ENCODE data around the gene DGKG.
A peak's percentile ranks its signal among the peaks of the same experiment; 100 is the strongest.

DGKG gene

GRCh38 chr3:186320862-186321568, 41.0 kb downstream of the DGKG start:
- FAIRE-seq (no peak), DNase-seq (ENCODE audit: insufficient read length, low spot score) (peak; percentile 18)

- FAIRE-seq, result no peak
- DNase-seq (ENCODE audit: insufficient read length, low spot score), result no peak
Observed at GRCh38 chr3:186319945-186320344, 42.1 kb downstream of the DGKG start.

DNA sequence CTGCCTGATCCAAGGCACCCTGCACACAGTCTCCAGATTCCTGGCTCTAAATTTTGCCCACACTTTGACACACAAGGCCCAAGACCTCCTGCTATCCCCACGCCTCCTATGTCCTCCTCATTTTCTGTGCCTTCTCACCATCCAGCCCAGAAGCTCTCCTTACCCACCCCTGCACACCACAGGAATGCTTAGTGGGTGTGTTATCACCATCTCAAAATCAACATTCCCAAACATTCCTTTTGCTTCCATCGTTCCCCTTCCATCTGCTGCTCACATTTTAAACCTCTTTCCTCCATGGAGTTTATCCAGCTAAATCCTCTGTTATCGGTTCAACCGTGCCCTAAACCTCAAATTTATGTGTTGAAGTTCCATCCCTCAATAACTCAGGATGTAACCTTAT, 43.9 kb downstream of the DGKG start:
- no peak for DNase-seq (ENCODE audit: insufficient read length, low spot score)
- no peak for FAIRE-seq

DNA sequence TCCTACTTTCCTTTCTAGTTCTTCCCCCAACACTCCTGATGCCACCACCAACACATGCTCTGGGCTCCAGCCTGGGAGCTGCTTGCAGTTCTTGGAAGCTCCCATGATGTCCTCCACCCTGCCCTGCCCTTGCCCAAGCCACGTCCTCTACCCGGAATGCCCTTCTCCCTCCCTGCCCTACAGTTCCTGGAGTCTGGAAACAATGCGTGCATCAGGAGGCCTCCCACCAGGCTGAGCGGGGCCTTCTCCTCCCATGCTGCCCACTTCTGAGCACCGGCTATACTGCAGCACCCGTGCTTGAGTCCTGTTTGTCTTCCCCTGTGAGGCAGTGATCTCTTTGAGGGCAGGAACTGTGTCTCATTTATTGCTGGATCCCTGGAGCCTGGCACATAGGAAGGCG, 44.6 kb downstream of the DGKG start:
- DNase-seq (ENCODE audit: insufficient read length, low spot score) (no peak), FAIRE-seq (no peak)

- FAIRE-seq (no peak), DNase-seq (ENCODE audit: insufficient read length, low spot score) (no peak)
Observed at GRCh38 chr3:186316666-186317260, 45.3 kb downstream of the DGKG start.

DNA sequence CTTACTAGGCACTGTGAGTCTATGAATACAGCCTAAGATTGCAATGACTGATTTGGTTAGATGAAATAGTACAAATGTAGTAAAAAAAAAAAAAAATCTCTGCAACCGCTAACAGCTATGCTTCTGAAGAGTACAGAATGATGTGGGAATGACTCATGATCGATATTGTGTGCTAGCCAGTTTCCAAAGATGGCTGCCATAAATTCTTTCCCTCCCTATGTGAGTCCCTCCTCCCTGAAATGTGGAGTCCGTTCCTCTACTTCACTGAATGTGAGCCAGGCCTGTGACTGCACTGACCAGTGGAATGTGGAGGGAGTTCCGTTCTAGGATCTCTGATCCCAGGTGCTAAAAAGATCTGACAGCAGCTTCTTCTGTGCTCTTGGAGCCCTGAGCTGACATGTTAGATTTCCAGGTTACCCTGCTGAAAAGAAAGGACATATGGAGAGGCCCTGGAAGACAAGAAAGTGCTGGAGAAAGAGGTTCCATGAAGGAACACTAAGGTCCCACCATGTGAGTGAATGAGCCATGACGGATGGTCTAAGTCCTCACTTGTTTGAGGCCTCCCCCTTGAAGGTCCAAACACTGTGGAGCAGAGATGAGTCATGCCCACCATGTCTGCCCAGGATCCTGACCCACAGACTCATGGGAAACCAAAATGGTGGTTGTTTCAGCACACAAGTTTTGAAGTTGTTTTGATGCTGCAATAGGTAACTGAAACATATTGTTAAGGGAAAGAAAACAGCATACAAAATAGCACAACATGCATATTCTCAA, 46.3 kb downstream of the DGKG start:
- DNase-seq (ENCODE audit: insufficient read length, low spot score) (no peak), FAIRE-seq (no peak)

- no peak for DNase-seq (ENCODE audit: insufficient read length, low spot score)
- FAIRE-seq, result no peak
Observed at GRCh38 chr3:186314896-186315295, 47.1 kb downstream of the DGKG start.

- FAIRE-seq (no peak), DNase-seq (ENCODE audit: insufficient read length, low spot score) (no peak)
Observed at GRCh38 chr3:186311441-186311840, 50.6 kb downstream of the DGKG start.

GRCh38 chr3:186308549-186308948, 53.5 kb downstream of the DGKG start:
- FAIRE-seq, result no peak
- no peak for DNase-seq (ENCODE audit: insufficient read length, low spot score)

GRCh38 chr3:186307594-186308221, 54.3 kb downstream of the DGKG start:
- FAIRE-seq, result no peak
- peak; percentile 28 for DNase-seq (ENCODE audit: insufficient read length, low spot score)

DNA sequence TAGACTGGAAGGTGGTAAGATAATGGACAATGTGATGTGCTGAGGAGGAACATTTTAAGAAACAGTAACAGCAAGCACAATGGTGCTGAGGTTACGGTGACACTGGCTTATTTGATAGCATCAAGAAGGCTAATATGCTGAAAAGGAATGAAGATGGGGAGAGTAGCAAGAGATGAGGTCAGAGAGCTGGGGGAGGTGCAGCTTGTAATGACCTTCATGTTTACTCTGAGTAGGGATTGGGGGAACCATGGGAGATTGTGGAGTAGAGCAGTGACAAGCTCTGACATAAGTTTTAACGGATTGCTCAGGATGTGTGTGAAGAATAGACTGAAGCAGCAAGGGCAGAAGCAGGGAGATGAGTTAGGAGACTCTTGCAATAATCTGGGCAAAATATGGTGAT, 56.7 kb downstream of the DGKG start:
- FAIRE-seq (no peak), DNase-seq (ENCODE audit: insufficient read length, low spot score) (no peak)

- FAIRE-seq (no peak), DNase-seq (ENCODE audit: insufficient read length, low spot score) (no peak)
Observed at GRCh38 chr3:186303965-186304364, 58.1 kb downstream of the DGKG start.

DNA sequence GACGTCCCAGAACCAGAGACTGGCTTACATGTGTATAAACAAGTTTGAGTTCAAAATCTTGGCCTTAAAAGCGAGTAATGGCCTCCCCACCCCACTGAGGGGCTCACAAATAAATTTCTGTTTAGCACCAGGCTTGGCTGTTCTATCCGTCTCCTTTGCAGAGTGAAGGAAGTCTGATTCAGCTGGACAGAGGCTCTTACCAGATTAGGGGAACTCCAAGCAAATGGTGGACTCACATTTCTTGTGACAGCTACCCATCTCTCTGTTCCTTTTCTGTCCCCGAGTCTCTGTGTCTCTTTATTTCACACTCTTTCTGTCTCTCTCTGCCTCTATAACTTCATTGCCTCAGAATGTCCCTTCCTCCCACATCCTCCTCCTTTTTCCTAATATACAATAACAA, 62.7 kb downstream of the DGKG start:
- FAIRE-seq, result no peak
- no peak for DNase-seq (ENCODE audit: insufficient read length, low spot score)

DNA sequence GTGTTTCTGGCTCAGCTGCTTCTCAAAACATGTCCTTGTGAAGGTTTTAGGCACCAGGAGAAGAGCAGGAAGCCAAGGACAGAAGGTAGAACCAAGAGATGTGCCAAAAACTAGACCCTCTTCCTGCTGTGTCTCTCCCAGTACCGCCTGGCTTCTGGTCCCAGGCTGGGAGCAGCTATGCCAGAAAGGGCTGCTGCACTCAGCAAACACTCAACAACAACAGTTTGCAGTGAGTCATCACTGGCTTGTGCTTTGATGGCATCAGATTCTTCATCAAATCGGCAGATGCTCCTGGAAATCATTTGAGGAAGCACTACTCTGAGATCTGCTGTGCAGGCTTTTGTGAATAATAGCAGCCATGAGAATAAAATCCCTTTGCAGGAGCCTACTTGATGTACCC, 63.2 kb downstream of the DGKG start:
- no peak for FAIRE-seq
- DNase-seq (ENCODE audit: insufficient read length, low spot score), result no peak

GRCh38 chr3:186290796-186291195, 71.2 kb downstream of the DGKG start:
- no peak for FAIRE-seq
- DNase-seq (ENCODE audit: insufficient read length, low spot score), result no peak

DNA sequence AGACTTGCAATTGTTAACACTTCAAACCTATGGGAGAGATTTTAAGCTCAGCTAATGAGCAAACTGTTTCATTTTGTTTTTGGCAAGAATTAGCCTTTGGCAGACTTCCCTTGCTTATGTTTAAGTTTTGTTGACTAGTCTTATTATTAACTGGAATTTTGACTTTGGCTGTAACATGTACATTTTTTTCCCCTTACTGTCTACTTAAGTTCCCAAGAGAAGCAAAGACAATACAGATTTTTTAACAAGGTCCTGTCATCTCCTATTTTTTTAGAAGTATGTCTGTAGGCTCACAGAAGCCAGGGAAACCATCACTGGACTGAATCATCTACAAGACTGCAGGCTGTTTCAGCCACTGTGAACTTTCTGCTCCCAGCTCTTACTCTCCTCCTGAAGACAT, 74.3 kb downstream of the DGKG start:
- FAIRE-seq (no peak), DNase-seq (ENCODE audit: insufficient read length, low spot score) (no peak)

DNA sequence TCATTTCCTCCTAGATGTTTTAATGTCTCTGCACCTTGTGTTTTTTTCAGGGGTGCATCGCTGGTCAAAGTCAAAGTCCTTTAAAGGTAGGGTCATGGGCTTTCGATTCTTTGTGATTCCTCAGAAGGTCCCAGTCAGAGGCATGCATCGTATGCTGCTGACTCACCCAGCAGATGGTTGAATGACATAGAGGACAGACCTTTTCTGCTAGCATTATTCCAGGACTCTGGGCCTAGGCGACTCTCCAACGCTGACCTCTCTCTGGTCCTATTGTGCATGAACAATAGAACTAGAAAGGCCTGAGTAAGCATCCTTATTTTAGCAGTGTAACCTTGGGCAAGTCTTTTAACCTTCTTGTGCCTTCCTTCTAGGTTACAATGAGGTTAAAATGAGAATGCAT, 75.9 kb downstream of the DGKG start:
- FAIRE-seq (no peak), DNase-seq (ENCODE audit: insufficient read length, low spot score) (no peak)

DNA sequence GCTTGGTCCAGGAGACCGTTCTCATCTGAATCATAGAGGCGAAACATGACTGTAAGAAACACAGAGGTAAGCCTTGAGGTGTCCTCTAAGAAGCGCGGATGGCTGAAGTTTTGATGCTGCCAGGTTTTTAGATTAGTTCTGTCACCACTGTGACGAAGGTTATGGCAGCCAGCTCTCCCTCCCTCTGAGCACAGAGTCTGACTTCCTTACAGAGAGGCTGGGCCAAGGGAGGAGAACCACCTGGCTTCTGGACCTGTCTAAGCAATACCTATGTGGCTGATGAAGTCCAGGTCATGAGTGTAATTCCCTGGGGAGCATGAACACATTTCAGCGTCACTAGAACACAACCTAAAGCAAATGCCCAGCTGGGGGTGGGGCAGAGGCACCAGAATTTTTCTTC, 77.4 kb downstream of the DGKG start:
- FAIRE-seq (no peak), DNase-seq (ENCODE audit: insufficient read length, low spot score) (no peak)

GRCh38 chr3:186284349-186284652, 77.7 kb downstream of the DGKG start:
- DNase-seq (ENCODE audit: insufficient read length, low spot score), result no peak

DNA sequence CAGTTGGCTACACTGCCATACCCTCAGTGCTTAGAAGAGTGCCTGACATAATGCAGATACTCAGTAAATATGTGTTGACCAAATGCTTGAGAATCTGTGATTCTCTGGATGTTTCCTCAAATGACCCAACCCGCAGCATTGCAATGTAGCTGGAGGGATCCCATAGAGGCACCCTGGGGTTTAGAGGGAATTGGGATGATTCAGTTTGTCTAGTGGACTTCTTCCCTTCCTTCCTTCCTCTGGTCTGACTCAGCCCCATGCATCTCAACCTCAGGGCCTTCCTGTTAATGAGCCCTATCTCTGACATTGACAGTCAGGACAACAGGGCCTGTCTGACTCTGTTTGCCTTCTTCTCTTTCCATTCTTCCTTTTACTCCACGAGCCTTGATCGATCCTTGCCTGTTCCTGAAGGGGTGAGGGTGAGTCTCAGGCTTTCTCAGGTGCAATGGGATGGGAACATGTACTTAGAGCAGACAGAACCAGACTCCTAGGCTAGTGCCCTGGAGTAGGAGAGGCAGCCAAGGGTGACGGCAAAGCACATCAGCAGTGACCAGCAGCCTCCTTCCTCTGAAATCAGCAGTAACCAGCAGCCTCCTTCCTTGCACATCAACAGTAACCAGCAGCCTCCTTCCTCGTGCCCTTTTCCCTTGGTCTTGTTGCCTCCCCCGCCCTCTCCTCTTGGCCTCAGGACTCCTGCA, 78.2 kb downstream of the DGKG start:
- FAIRE-seq, result no peak
- DNase-seq (ENCODE audit: insufficient read length, low spot score), result no peak

More at GRCh38 chr3:186284349-186284652, 77.7 kb downstream of the DGKG start:
- FAIRE-seq, result no peak

GRCh38 chr3:186283096-186283495, 78.9 kb downstream of the DGKG start:
- no peak for DNase-seq (ENCODE audit: insufficient read length, low spot score)

More at GRCh38 chr3:186283096-186283495, 78.9 kb downstream of the DGKG start:
- no peak for FAIRE-seq
